ENCODE results near the gene ZNF787. TPM values are rescaled to one million over a fixed set of nuclear protein-coding genes. Genes with fewer than 3 reads are reported as not detected.

Gene ZNF787
- polyA plus RNA-seq, 1 of the 3 experiments (the other 2 are of a cell fraction) = 16.0 TPM

DNA sequence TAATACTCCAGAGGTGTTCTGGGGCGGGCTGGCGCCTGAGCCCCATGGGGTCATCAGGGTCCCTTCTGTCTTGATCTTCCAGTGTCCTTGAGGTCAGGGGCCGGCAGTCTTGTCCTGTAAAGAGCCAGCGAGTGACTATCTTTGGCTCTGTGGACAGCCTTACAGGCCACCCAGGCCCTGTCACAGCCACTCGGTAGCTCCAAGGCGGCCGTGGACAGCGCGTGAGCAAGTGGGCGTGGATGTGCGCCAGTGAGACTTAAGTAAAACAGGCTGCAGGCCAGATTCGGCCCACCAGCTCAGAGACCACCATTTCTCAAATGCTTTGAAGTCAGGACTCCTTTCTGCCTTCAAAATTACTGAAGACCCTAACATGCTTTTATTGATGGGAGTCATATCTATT is 23.7 kb upstream of the ZNF787 start:
- Histone ChIP-seq H3K9me2 (no peaks in the 10 kb centered on the region), H3K4me2 (no peak overlapping the region), H3K4me3 (ENCODE audit: low read depth in 2 of 2, low read length in 1 of 2) (no peak overlapping the region), H3F3A (replicated peaks; ENCODE audit: insufficient read depth) (no peaks in the 10 kb centered on the region), H3K27me3 (ENCODE audit: insufficient read depth) (no peaks in the 10 kb centered on the region), H3K36me3 (replicated peaks in 1 of 2; ENCODE audit: control insufficient read depth in 1 of 2, insufficient read depth in 2 of 2, low read length in 1 of 2) (peaks cover 3 to 17% of the 10 kb centered on the region in 2 experiments), H3K27ac (ENCODE audit: low read depth in 2 of 2, low read length in 1 of 2) (no peak overlapping the region), H3K9ac (no peak overlapping the region), H3K4me1 (ENCODE audit: control insufficient read depth in 1 of 2, insufficient read depth in 2 of 2, low read depth in 1 of 2, low read length in 1 of 2) (peaks cover 5 to 19% of the 10 kb centered on the region in 2 experiments; a peak in 3 of 4 replicates), H2AFZ (ENCODE audit: low read depth) (no peak overlapping the region), H4K20me1 (ENCODE audit: insufficient read depth) (0 out of 2 replicates have a peak, but pooled peaks cover 4% of the 10 kb centered on the region), H3K9me3 (no peaks in the 10 kb centered on the region), H3K79me2 (ENCODE audit: insufficient read depth) (peaks cover 40% of the 10 kb centered on the region)
- WGBS (ENCODE audit: low lambda C conversion rate) = 88% methylated on average over 10 of the region's 12 CpGs
- TF ChIP-seq RXRA (IDR thresholded peaks at IDR 0.05; ENCODE audit: borderline replicate concordance, low read depth) (no peak), FOXM1 (IDR thresholded peaks at IDR 0.05; ENCODE audit: low read depth) (no peak), ELF1 (IDR thresholded peaks at IDR 0.05) (no peak), FOSL2 (IDR thresholded peaks at IDR 0.05; ENCODE audit: borderline replicate concordance, low read depth) (no peak), SMC3 (IDR thresholded peaks at IDR 0.05; ENCODE audit: low read depth, low read length) (no peak), FOXJ3 (CRISPR knock-in tag; IDR thresholded peaks at IDR 0.05) (no peak), TCF12 (IDR thresholded peaks at IDR 0.05) (no peak), RAD21 (IDR thresholded peaks at IDR 0.05; ENCODE audit: low read length) (no peak)
- TF ChIP-seq, protein P1, sequence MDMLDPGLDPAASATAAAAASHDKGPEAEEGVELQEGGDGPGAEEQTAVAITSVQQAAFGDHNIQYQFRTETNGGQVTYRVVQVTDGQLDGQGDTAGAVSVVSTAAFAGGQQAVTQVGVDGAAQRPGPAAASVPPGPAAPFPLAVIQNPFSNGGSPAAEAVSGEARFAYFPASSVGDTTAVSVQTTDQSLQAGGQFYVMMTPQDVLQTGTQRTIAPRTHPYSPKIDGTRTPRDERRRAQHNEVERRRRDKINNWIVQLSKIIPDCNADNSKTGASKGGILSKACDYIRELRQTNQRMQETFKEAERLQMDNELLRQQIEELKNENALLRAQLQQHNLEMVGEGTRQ (IDR thresholded peaks at IDR 0.05; ENCODE audit: borderline replicate concordance, low read depth, low read length) = no peak
- TF ChIP-seq, protein P2, sequence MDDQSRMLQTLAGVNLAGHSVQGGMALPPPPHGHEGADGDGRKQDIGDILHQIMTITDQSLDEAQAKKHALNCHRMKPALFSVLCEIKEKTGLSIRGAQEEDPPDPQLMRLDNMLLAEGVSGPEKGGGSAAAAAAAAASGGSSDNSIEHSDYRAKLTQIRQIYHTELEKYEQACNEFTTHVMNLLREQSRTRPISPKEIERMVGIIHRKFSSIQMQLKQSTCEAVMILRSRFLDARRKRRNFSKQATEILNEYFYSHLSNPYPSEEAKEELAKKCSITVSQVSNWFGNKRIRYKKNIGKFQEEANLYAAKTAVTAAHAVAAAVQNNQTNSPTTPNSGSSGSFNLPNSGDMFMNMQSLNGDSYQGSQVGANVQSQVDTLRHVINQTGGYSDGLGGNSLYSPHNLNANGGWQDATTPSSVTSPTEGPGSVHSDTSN (IDR thresholded peaks at IDR 0.05) = no peak
- ChIA-PET POLR2A (no interaction called here), CTCF (interaction anchor here (1.0 to 1.9 kb wide), 3 partner anchors 9 to 108 kb away, joined by 3 to 8 read pairs (median 5); no protein-coding TSS in a partner anchor)
- DNase-seq = no peak

DNA sequence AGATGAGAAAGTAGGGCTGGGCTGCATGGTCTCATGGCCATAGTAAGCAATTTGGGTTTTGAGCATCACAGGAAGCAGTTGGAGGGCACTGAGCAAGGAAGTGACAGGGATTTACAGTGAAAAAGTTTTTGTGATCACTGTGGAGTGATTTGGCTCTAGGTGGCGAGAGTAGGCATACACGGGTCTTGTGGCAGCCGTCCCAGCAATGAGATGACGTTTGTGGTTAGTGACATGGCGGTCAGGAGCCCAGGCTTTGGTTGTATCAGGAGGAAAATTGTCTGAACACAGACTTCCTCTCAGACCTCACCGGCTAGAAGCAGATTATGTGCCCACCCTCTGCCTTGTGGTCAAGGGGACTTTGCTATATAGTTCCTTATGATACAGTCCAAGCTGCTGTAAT is 23.3 kb upstream of the ZNF787 start:
- Histone ChIP-seq H3K27me3 (ENCODE audit: insufficient read depth) (no peaks in the 10 kb centered on the region), H3K4me1 (ENCODE audit: control insufficient read depth in 1 of 2, insufficient read depth in 2 of 2, low read depth in 1 of 2, low read length in 1 of 2) (peaks cover 7 to 21% of the 10 kb centered on the region in 2 experiments; a peak in 3 of 4 replicates), H3F3A (replicated peaks; ENCODE audit: insufficient read depth) (no peaks in the 10 kb centered on the region), H3K79me2 (ENCODE audit: insufficient read depth) (peaks cover 36% of the 10 kb centered on the region), H3K9me2 (no peaks in the 10 kb centered on the region), H3K36me3 (replicated peaks in 1 of 2; ENCODE audit: control insufficient read depth in 1 of 2, insufficient read depth in 2 of 2, low read length in 1 of 2) (peaks cover 3 to 16% of the 10 kb centered on the region in 2 experiments), H3K4me2 (no peak overlapping the region), H3K27ac (ENCODE audit: low read depth in 2 of 2, low read length in 1 of 2) (no peak overlapping the region), H3K4me3 (ENCODE audit: low read depth in 2 of 2, low read length in 1 of 2) (no peak overlapping the region), H2AFZ (ENCODE audit: low read depth) (no peak overlapping the region), H4K20me1 (ENCODE audit: insufficient read depth) (no peaks in the 10 kb centered on the region), H3K9ac (no peak overlapping the region), H3K9me3 (no peaks in the 10 kb centered on the region)
- 89% methylated on average over 6 of the region's 6 CpGs for WGBS (ENCODE audit: low lambda C conversion rate)
- DNase-seq = no peak
- TF ChIP-seq CHD2 (IDR thresholded peaks at IDR 0.05; ENCODE audit: low read length, partially characterized antibody) = no peak
- TF ChIP-seq, protein P3, sequence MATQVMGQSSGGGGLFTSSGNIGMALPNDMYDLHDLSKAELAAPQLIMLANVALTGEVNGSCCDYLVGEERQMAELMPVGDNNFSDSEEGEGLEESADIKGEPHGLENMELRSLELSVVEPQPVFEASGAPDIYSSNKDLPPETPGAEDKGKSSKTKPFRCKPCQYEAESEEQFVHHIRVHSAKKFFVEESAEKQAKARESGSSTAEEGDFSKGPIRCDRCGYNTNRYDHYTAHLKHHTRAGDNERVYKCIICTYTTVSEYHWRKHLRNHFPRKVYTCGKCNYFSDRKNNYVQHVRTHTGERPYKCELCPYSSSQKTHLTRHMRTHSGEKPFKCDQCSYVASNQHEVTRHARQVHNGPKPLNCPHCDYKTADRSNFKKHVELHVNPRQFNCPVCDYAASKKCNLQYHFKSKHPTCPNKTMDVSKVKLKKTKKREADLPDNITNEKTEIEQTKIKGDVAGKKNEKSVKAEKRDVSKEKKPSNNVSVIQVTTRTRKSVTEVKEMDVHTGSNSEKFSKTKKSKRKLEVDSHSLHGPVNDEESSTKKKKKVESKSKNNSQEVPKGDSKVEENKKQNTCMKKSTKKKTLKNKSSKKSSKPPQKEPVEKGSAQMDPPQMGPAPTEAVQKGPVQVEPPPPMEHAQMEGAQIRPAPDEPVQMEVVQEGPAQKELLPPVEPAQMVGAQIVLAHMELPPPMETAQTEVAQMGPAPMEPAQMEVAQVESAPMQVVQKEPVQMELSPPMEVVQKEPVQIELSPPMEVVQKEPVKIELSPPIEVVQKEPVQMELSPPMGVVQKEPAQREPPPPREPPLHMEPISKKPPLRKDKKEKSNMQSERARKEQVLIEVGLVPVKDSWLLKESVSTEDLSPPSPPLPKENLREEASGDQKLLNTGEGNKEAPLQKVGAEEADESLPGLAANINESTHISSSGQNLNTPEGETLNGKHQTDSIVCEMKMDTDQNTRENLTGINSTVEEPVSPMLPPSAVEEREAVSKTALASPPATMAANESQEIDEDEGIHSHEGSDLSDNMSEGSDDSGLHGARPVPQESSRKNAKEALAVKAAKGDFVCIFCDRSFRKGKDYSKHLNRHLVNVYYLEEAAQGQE (IDR thresholded peaks at IDR 0.05; ENCODE audit: low read depth, low read length) = no peak
- CTCF ChIA-PET = interaction anchor here (1.9 kb wide), 1 partner anchor 10 kb away, joined by 8 read pairs; no protein-coding TSS in a partner anchor
- POLR2A ChIA-PET = no interaction called here

All from SK-N-SH (cell line).